GM12865 (cell line): ENCODE results near the gene RNF123.

ENCODE experiments used
- DNase-seq: peaks from one replicate; pipeline ENCODE4 v3.0.0; 2010; ENCODE audit warnings: low read depth
- H3K4me3 ChIP-seq: 2 replicates; pipeline ENCODE4 v1.5.1; 2011; ENCODE audit warnings: mild to moderate bottlenecking, low read depth, low read length, control low read depth
- CTCF ChIP-seq: IDR thresholded peaks from 2 replicates; pipeline ENCODE4 v1.5.1; 2011; ENCODE audit warnings: low read length, control low read depth, low read depth, inconsistent platforms; ENCODE audit not compliant: insufficient read depth; ENCODE audit errors: missing control alignments

The RNF123 gene

GRCh38 chr3:49732597-49732996 is 43.2 kb downstream of the RNF123 start:
- H3K4me3 ChIP-seq = no peak overlapping the region
- no peak for TF ChIP-seq CTCF

GRCh38 chr3:49733551-49733950 is 44.2 kb downstream of the RNF123 start:
- DNase-seq = no peak
- no peak for TF ChIP-seq CTCF
- no peak overlapping the region for H3K4me3 ChIP-seq

More at GRCh38 chr3:49732597-49732996, 43.2 kb downstream of the RNF123 start:
- no peak for DNase-seq

DNA sequence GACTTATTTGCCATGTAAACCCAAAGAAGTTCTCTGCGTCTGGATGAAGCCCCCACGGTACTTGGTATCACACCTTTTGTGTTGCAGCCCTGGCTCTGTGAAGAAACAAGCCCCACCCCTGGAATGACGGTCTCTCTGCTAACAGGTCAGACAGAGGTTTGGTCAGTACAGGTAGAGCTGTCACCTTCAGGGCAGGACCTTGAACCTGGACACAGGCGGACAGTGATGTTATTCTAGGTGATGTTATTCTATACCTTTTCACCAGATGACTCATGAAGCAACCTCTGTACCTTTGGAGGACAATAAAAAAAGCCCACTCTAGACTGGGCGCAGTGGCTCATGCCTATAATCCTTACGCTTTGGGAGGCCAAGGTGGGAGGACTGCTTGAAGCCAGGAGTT is 45.4 kb downstream of the RNF123 start:
- no peak for DNase-seq
- TF ChIP-seq CTCF = no peak
- H3K4me3 ChIP-seq = no peak overlapping the region

- H3K4me3 ChIP-seq = no peak overlapping the region
- TF ChIP-seq CTCF = no peak
- no peak for DNase-seq
Measured at GRCh38 chr3:49738067-49738713, 48.8 kb downstream of the RNF123 start.

GRCh38 chr3:49740427-49740826 is 51.1 kb downstream of the RNF123 start:
- no peak for DNase-seq
- H3K4me3 ChIP-seq = no peak overlapping the region
- TF ChIP-seq CTCF = no peak

DNA sequence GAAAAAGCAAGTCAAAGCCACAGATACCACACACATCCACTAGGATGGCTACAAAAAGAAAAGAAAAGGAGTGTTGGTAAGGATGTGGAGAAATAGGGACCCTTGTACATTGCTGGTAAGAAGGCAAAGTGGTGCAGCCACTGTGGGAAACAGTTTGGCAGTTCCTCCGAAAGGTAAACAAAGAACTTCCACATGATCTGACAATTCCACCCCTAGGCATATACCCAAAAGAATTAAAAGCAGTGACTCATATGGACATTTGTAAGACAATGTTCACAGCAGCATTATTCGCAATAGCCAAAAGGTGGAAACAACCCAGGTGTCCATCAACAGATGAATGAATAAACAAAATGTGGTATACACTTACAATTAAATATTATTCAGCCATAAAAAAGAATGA is 56.6 kb downstream of the RNF123 start:
- no peak overlapping the region for H3K4me3 ChIP-seq
- no peak for TF ChIP-seq CTCF
- DNase-seq = no peak
